HT1080 (cell line): ENCODE data around the gene TNIK. TPM values are rescaled to one million over a fixed set of nuclear protein-coding genes. Genes with fewer than 3 reads are reported as not detected.

Experiments
- DNase-seq: peaks from one replicate; pipeline ENCODE4 v3.0.0-alpha.2; 2015; ENCODE audit warnings: low read depth
- total RNA-seq: library from RNA; depleted of rRNA; stranded (reverse); fragments of >200 nt; shearing (Covaris generic); gene quantifications from 2 replicates; pipeline ENCODE4 v1.2.3, GENCODE V29; 2014

Gene TNIK
- total RNA-seq, 1 experiment from 2014 or later, result 16.1 TPM

DNA sequence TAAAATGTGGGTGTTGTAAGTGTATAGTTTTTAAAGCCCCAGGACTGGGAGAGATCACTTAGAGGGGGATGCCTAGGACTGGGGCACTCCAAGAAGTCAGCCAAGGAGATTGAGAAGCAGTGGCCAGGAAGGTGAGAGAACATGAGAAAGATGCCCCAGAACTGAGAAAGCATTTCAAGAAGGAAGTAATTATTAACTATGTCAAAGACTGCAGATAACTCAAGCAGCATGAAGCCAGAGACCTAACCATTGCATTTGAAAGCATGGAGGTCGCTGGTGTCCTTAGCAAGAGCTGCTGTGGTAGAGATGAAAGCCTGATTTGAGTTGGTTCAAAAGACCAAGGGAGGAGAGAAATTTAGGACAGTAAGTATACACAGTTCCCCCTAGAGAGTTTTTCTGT lies 403.1 kb downstream of the TNIK start:
- no peak for DNase-seq

DNA sequence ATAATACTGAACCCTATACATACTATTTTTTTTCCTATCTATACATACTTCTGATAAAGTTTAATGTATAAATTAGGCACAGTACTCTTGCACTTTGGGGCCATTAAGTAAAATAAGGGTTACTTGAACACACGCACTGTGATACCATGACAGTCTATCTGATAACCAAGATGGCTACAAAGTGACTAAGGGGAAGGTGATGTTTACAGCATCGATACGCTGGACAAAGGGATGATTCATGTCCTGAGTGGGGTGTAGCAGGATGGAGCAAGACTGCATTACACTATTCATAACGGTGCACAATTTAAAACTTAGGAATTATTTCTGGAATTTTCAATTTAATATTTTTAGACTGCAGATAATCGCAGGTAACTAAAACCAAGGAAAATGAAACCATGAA lies 403.7 kb downstream of the TNIK start:
- peak; percentile 75 for DNase-seq

DNA sequence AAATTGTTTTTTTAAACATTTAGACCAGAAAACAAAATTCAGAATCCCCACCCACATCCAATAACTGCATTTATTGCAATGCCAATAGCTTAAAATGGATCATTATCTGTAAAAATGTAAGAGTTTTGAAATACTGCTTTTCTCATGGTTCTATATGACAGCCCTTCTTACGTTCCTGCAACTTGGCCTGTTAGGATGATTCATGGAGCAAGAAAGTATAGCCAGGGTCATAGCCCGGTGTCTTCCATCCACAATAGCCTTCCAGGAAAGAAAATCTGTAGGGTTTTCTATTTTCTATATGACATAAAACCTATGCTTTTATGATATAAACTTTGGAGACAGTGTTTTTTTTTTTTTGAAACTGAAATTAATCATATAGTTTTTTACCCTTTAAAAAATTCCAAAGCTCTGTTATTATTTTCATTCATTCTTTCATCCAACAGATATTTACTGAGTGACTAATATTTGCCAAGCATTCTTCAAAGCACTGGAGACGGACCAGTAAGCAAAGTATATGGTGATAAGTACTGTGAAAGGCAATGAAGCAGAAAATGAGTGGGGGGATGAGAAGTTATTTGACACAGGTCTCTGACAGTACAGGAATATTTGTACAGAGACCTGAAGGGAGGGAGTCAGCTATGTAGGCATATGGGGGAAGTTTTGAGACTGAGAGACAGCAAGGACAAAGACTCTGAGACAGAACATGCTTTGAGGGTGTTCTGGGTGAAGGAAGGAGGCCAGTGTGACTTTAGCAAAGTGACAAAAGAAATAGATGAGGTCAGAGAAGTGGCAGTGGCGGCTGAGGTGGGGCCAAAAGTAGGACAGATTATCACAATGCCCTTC lies 404.6 kb downstream of the TNIK start:
- DNase-seq, result peak; percentile 73

DNA sequence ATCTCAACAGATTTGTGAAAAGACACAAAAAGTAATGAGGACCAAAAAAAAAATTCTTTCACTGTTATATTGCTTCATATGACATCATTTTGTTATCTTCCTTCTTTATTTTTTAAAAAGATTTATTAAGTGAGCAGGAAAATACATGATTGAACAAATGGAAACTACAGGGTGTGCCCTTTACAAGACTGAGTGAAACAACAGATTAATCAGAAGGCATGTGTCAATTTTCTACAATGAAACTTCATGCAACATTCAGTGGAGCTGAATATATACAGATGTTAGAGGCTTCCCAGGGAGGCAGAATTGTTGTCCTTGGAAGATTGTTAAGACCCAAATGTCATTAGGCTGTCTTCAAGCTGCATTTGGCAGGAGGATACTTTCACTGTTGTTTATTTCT lies 405.3 kb downstream of the TNIK start:
- no peak for DNase-seq

DNA sequence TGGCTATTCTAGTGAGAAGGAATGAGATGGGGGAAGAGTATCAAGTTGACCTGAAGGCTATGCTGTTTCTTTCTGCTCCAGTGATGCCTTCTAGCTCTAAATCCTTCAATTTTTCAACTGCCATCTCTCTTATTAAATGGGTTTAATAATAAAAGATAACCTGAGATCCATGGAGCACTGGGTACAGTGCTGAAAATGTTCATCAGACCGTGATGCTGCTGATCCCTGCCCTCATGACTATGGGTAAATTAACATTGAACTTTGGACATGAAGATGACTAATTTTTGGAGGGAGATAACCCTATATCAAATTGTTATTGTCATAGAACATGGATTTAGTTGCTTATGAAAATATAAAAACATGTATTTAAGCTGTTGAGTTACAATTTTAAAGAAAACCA lies 406.0 kb downstream of the TNIK start:
- no peak for DNase-seq

DNA sequence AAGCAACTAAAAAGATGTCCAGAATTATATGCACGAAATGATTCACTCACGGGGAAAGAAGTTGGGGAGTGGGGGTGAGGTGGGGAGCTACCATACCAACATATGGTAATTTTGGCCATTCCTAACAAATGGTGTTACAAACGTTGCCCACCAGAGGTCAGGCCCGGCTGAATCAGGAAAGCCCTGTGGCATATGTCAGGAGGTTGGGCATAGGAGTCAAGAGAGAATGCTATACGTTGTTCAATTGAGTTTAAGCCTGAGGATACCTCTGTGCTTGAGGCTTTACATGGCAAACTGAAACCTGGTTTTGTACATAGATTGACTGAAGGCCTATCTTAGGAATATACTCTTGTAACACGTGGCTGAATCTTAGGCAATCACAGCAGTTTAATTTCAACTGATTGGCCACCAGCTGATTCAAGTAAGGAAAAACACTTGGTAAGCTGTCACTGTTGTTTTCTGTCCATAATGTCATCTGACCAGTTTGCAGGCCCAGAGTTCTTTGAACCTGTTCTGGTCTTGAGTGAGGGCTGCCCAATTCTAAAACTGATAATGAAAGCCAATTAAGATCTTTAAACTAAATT lies 410.3 kb downstream of the TNIK start:
- peak; percentile 79 for DNase-seq

DNA sequence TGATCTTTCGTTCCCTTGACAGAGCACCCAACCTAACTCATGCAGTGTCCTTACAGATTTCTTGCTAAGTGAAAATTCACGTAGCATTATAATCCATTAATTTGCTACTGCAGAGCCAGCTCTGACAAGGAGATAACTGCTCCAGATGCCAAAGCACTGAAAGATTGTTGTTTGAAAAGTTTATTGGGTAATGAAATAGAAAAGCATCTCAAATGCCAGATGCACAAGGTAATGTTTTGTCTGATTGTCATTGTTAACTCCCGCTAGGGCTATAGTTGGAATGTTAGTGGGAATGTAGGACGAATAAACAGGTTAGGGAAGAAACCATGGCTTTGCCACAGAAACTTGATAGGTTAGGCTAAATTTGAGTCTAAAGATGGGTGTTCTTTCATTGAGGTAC lies 413.4 kb downstream of the TNIK start:
- no peak for DNase-seq

DNA sequence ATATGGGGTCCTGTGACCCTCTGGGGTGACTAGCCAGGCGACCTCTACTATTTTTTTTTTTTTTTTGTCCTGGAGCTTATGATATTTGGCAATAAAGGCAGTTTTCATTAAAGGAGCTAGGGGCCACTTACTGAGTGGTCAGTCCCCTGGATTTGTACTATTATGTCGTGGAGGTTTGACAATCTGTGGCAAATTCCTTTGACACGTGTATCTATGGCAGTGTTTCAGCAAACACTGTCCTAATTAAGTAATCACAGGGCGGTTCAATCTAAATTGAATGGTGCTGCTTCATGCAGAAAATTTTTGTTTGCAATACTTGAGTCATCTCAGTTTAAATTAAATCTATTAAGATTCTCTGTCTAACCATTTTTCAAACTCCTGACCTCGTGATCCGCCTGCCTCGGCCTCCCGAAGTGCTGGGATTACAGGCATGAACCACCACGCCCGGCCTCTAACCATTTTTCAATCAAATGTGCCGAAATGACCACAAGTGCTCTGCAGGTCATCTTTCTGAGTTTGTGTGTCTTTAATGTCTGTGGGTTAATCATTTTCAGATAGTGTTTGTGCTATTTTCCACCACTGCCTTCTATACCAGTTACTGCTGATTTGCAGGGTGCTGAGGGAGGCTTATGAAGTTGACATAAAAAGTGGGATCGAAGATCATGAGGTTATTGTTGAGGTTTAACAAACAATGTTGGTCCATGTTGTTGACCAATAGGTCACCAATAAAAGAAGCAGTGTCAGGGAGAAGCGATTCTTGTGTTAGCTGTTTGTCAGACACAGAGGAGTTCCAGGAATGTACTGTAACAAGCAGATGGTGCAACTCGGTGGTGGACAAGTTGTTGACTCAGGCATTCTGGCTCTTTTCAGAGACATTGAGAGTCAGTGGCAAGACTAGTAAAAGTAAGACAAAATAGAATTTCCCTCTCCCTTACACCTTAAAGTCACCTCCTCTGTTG lies 415.1 kb downstream of the TNIK start:
- no peak for DNase-seq

DNA sequence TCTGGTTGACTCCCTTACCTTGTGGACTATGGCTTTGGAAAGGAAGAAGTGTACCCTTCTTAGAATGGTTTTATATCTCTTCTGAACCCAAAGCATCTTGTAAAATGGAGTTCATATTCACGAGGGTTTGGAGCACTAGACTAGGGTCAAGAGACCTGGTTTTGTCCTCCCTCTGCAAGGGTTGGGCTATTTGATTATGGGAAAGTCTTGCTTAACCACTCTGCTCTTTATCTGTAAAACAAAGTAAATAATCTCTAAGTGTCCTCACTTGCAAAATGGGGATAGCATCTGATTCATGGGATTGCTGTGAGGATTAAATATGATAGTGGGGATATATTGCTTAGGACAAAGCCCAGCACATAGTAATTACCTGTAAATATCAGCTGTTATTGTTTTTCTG lies 415.8 kb downstream of the TNIK start:
- no peak for DNase-seq

DNA sequence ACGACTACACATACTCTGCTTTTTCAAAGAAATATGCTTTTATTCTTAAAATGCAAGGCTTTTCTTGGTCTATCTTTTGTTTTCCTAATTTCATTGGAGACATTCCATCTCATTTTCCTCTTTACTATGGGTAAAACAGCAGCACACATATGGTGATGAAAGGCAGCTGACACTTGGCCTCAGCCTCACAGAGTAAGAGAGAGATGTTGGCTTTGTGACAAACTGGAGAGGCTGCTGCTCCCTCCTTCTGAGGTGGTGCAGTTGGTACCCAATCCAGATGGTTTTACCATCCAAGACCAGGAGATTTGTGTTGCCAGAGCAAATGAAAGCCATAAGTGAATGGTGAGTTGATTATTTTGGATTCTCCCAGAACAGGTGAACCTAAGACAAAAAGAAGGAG lies 420.5 kb downstream of the TNIK start:
- no peak for DNase-seq

DNA sequence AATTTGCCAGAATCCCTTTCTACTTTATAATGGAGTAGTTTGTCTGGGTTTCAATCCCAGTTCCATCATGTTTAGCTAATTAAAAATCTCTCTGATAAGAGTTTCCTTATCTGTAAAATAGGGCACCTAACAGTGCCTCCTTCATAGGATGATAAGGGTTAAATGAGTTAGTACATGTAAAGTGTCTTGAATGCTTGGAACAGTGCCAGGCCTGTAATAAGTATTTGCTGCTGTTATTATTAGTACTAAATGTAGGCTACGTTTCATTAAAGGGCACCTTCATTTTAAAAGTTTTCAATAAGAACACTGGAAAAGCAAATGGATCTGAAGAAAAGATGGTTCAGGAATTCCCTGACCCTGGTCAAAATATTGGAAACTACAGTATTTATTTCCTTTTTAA lies 421.9 kb downstream of the TNIK start:
- DNase-seq, result no peak

DNA sequence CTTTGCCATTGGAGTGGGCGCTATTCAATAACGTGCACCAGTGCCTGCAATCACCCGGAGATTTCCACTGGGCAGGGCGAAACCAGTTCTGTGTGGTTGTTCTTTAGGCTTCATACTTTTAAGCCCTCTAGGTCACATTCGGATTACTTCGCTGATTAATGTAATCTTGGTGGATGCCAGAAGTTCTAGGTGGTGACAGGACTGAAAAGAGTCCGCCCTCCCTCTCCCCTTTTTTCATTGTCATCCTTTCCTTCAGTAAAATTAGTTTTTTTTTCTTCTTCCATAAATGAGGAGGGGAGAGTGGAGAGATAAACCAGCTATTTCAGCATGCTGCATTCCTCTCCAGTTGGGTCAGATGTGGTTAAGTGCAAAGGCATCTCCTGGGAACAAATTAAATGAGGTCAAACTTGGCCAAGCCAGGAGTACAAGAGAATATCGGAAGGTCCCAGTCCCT lies 431.4 kb downstream of the TNIK start:
- peak; percentile 73 for DNase-seq

DNA sequence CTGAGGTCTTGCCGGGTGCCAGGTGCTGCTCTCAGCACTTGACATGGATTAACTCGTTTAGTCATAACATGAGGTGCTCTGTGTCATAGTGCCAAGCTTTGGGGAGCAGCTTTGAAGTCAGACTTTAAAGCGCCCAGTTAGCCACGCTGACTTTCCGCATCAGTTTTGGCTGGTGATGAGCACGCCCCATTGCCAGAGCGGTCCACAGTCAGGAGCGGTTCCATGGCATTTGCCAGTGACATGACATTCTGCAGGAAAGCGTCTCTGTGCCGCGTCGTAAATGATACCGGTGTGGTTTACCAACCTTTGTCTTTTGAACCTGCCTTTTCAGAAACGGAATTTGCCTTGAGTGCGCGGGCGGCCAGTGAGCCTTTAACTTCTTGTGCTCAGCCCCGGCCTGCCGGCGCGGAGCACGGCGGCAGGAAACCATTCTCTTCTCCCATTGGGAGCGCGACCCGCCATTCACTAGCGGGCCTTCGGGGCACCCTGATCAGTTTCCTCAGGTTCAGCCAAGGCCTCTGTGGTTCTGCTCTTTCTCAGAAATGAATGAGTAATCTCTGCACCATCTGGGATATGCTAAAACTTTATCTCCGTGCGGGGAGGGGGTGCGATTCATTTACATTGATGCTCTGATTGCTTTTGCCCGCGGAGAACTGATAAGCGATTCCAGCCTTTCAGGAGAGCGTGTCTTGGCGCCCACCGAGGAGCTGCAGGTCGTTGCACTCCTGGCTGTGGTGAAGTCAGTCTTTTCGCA lies 432.0 kb downstream of the TNIK start:
- DNase-seq, result peak; percentile 29

DNA sequence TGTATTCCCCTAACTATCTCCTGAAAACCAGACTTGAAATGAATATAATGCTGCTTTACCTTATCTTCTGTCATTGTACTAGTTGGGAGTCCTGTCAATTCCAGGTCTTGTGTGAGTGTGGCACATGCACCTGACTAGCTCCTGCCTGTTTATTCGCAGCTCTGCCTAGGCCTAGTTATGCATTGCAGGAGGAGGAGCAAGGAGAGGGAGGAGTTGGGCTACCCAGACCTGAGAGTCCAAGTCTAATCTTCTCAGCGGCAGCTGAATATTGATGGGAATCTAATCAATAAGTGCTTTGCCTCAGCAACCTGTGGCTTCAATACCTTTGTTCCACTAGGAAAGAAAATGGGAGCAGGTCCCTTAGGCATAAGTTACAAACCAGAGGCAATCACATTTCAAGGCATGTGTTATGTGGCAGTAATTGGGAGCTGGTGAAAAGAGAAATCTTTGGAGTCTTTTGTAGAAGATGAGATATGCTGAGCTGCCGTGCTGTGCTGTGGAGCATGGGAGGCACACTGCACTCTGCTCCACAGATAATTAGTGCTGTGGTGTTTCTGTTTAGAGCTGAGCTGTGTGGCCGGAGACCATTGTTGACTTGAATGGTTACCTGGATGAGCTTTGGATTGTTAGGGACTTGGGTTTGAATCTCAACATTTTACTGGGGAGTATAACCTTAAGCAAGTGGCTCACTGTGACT lies 433.5 kb downstream of the TNIK start, which contains the start of gene SLC2A2:
Gene SLC2A2 (minus strand): TSS at position 124 of the 697 bp plus-strand sequence. CDS start 50 bp downstream, at position 74.
- DNase-seq, result no peak

DNA sequence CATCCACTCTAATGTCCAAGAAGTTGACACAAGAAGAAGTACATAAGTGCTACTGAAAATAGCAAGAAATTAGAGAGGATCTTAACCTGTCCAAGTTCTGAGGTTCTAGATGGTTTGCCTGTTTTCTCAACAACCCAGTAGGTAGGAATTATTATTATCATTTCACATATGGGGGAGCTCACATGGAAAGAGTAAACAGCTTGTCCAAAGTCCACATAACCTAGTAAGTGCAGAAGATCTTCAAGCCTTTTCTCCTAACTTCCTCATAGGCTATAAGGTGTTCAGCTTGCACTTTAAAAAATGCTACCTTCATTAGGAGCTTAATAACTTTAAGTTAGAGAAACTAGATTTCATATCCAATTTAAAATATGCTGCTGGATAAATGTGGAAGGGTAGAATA lies 436.6 kb downstream of the TNIK start:
- DNase-seq, result no peak

DNA sequence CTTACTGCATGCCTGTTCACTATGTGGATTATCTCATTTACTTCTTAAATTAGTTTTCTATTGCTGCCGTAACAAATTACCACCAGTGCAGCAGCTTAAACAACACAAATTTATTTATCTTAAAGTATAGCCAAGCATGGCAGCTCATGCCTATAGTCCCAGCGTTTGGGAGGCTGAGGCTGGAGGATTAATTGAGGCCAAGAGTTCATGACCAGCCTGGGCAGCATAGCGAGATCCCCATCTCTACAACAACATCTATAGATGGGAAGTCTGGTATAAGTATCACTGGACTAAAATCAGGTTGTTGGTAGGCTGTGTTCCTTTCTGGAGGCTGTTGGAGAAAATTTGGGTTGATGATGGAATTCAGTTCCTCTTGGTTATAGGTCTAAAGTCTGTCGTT lies 438.8 kb downstream of the TNIK start:
- DNase-seq, result no peak

DNA sequence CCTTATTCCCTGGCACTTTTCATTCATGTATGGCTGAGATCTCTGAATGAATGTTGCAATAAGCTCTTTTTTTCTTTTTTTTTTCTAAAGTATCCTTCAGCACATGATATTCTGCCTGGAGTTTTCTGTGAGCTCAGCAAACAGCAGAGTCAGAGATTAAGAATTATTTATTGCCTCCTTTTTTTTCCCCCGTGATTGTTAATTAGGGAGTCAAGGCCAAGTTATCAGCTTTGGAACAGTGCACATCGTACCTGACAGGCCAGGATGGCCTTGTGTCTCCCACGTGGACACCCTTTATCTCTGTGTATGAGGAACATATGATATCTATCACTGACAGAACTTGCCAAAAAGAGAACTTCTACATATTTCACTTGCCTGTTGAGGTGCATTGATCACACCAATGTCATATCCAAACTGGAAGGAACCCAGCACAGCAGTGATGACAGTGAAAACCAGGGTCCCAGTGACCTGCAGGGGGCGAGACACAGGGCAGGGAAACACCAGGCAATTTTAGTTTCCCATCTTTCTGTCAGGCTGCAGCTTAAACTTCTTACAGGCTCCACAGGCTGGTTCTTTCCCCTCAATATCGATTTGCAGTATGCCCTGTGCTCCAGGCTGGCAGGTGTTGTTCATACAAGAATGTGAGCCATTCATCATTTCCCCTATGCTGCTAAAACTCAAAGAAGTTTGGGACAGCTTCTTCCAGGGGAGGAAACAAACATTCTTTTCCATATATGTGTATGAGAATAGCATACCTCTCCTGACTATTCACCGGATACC lies 441.9 kb downstream of the TNIK start:
- no peak for DNase-seq

DNA sequence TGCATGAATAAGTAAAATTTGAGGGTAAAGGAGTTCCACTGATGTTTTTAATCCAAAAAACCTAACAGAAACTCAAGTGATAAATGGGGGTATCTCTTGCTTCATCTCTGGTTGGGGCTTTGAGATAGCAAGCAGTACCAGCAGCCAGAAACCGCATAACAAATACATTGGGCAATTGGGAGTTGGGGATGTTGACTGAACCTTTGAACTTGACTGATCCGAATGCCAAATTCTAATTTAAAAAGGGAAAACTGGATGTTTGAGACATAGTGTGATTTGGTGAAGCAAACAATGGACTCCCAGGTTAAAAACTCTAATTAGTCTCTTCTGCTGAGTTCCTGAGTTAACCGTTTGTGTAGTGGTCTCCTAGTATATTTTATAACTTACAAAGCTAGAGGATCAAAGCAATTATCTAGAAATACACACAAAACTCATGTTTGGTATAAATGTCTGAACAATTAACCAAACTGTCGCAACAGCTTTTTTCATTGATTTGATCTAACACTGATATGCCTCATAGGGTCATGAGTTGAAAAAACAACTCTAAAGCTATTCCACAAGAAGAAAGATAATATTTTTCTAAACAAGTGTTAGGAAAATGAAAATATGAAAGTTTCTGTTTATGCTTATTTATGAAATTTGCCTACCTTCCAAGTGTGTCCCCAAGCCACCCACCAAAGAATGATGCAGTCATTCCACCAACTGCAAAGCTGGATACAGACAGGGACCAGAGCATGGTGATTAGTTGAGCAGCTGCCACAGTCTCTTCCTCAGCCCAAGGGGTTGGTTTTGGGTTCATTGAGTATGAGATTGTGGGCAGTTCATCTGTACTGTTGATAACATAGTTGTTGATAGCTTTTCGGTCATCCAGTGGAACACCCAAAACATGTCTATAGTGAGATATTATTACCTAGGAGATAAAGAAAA lies 446.1 kb downstream of the TNIK start:
- no peak for DNase-seq
